IPS-15b (cell line): Measurements from ENCODE around the gene FAM222A.

Source experiments
- H3K27me3 ChIP-seq: one replicate; pipeline ENCODE4 v1.6.1; 2013; ENCODE audit warnings: low read length; ENCODE audit not compliant: control insufficient read depth, insufficient read depth
- H3K36me3 ChIP-seq: one replicate; pipeline ENCODE4 v1.6.1; 2013; ENCODE audit warnings: low read length; ENCODE audit not compliant: control insufficient read depth, insufficient read depth
- H3K4me1 ChIP-seq: one replicate; pipeline ENCODE4 v1.6.1; 2013; ENCODE audit warnings: mild to moderate bottlenecking, low read length; ENCODE audit not compliant: control insufficient read depth, insufficient read depth
- H3K4me3 ChIP-seq: one replicate; pipeline ENCODE4 v1.5.1; 2013; ENCODE audit warnings: low read depth, low read length
- H3K9ac ChIP-seq: one replicate; pipeline ENCODE4 v1.6.1; 2013; ENCODE audit warnings: low read depth, mild to moderate bottlenecking, low read length
- H3K9me3 ChIP-seq: one replicate; pipeline ENCODE4 v1.6.1; 2013; ENCODE audit warnings: mild to moderate bottlenecking, low read length; ENCODE audit not compliant: control insufficient read depth, insufficient read depth

Gene FAM222A

DNA sequence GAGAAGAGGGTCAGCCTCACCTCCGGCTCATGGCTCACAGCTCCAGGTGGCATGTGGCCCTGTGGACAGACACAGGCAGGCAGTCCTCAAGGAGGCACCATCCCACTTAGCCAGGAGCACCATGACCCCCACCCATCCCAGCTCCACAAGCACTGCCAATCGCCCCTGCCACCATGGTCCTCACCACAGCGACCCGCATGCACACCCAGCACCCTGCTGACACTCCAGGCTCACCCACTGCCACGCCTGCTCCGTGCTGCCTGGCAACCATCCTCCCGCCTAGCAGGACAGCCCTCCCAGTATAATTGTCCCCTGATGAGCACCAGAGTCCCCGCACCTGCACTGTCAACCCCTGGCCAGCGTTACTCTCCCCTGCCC is 68.7 kb downstream of the FAM222A start:
- no peak overlapping the region for H3K9ac ChIP-seq
- H3K27me3 ChIP-seq: no peaks in the 10 kb centered on the region
- no peaks in the 10 kb centered on the region for H3K36me3 ChIP-seq
- H3K9me3 ChIP-seq: no peaks in the 10 kb centered on the region
- H3K4me3 ChIP-seq: no peak overlapping the region
- H3K4me1 ChIP-seq: no peaks in the 10 kb centered on the region

DNA sequence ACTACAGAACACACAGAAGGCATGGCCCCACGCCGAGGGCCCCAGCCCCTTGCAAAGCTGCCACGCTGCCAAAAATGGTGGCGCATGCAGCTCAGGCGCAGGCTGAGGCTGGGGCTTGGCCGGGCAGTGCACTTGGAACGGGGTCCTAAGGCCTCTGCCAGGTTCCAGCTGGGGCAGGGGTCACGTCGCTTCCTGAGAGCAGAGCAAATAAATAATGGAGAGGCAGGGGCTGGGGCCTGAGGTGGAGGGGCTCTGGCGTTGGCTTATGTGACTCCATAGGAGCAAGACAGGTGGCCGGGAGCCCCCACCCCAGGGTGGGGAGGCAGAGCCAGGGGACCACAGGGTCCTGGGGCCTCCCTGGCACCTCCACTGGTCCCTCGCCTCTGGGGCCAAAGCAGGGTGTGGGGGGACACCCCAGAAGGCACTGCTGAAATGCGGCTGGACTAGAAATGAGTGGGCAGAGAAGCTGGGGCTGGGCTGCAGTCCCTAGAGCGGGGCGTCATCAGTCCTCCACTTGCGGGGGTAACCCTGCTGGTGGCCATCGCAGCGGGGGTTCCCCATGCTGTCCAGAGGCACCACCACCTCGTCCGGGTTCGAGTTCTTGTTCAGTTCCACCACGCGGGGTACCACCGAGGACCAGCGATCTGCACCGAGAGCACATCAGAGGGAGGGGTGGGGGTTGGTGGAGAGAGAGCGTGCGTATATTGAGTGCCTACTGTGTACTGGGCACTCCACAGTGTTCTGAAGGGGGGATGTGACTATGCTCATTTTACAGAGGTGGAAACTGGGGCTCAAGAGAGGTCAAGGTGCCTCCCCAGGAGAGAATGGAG is 69.7 kb downstream of the FAM222A start:
- no peaks in the 10 kb centered on the region for H3K36me3 ChIP-seq

DNA sequence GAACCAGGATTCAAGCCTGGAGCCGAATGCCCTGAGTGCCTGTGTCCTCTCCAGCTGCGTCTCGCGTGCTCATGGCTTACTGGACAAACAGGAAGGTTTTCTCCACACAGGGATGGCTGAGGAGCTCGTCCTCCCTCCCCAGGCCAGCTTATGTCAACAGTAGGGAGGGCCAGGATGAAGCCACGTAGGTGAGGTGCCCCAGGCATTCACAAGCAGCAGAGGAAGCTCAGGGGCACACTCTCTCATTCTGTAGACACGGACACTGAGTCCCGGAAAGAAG is 70.3 kb downstream of the FAM222A start:
- no peaks in the 10 kb centered on the region for H3K36me3 ChIP-seq
- H3K9ac ChIP-seq: no peak overlapping the region
- H3K4me1 ChIP-seq: no peaks in the 10 kb centered on the region
- H3K9me3 ChIP-seq: no peaks in the 10 kb centered on the region
- H3K4me3 ChIP-seq: no peak overlapping the region
- no peaks in the 10 kb centered on the region for H3K27me3 ChIP-seq

More for the DNA sequence above, 69.7 kb downstream of the FAM222A start:
- Histone ChIP-seq H3K4me3 (no peak overlapping the region), H3K9ac (no peak overlapping the region), H3K4me1 (no peaks in the 10 kb centered on the region), H3K9me3 (no peaks in the 10 kb centered on the region), H3K27me3 (no peaks in the 10 kb centered on the region)

DNA sequence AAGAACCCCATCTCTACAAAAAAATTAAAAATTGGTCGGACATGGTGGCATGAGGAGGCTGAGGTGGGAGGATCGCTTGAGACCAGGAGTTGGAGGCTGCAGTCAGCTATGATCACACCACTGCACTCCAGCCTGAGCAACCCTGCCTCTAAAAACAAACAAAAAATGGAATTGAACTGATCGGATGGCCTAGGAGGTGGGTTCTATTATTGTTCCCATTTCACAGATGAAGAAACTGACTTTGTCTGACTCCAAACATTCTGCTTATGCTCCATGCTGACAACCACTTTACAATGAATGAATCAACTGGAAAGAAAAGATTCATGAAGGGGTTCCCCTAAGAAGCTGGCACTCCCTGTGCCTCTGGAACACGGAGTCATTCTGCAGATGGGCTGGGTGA is 72.2 kb downstream of the FAM222A start:
- Histone ChIP-seq H3K4me3 (no peak overlapping the region), H3K9ac (no peak overlapping the region), H3K9me3 (no peaks in the 10 kb centered on the region), H3K36me3 (no peaks in the 10 kb centered on the region), H3K4me1 (no peaks in the 10 kb centered on the region), H3K27me3 (no peaks in the 10 kb centered on the region)

DNA sequence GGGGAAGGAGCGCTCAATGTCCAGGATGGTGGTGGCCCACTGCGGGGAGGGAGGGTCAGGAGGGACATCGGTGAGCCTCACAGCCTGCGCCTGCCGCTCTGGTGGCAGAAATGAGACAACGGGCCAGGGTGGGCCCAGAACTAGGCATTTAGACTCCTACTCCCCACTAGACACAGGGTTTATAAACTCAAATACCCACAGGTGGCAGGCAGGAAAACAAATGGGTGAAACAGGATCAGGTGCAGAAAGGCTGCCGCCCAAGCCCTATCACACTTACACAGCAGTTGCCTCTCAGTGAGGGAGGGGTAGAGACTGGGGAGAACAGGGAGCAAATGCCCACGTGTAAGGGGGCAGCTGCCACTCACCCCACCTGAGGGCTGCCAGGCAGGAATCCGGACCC is 73.2 kb downstream of the FAM222A start:
- no peak overlapping the region for H3K4me3 ChIP-seq
- no peaks in the 10 kb centered on the region for H3K9me3 ChIP-seq
- H3K4me1 ChIP-seq: no peaks in the 10 kb centered on the region
- no peaks in the 10 kb centered on the region for H3K36me3 ChIP-seq
- H3K9ac ChIP-seq: no peak overlapping the region
- H3K27me3 ChIP-seq: no peaks in the 10 kb centered on the region

DNA sequence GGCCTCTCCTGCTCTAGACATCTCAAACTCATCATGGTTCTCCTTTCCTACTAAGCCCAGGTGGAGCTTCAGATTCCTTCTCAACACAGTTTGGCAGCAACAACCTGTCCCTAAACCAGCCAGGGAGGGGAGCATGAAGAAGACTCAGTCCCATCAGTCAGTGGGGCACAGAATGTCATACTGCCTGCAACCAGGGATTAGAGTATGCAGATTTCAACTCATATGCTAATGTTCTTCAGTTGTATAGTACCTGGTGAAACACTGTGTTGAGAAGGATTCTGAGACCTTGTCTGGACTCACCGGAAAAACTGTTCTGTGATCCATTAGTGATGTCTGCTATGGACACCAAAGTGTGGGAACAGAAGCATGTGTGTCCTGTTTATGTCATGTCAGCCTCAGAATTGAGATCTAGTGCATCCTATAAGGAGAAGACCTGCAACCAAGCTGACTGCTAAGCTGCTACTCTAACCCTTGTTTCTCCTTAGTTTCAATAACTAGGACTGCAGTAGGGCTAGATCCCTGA is 76.0 kb downstream of the FAM222A start:
- Histone ChIP-seq H3K9ac (no peak overlapping the region), H3K4me1 (no peaks in the 10 kb centered on the region), H3K27me3 (no peaks in the 10 kb centered on the region), H3K36me3 (no peaks in the 10 kb centered on the region), H3K9me3 (no peaks in the 10 kb centered on the region), H3K4me3 (no peak overlapping the region)

DNA sequence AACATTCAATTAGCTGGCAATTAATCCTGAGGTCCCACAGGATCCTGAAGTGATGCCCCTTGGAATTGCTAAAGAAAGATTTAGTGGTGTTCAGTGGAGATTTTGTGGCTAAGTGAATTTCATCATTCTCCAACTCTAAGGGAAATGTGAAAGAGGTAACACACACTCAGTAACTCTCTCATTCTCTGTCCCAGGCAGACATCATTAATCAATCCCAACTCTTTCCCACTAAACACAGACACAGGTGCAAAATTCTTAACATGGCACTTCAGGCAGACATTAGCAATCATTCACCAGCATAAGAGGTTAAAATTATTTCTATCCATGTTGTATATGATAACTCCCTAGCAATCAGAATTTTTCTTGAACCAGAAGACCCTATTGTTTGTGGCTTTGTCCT is 79.4 kb downstream of the FAM222A start:
- H3K36me3 ChIP-seq: no peaks in the 10 kb centered on the region
- no peaks in the 10 kb centered on the region for H3K27me3 ChIP-seq
- H3K9ac ChIP-seq: no peak overlapping the region
- H3K4me3 ChIP-seq: no peak overlapping the region
- H3K4me1 ChIP-seq: no peaks in the 10 kb centered on the region
- H3K9me3 ChIP-seq: no peaks in the 10 kb centered on the region

DNA sequence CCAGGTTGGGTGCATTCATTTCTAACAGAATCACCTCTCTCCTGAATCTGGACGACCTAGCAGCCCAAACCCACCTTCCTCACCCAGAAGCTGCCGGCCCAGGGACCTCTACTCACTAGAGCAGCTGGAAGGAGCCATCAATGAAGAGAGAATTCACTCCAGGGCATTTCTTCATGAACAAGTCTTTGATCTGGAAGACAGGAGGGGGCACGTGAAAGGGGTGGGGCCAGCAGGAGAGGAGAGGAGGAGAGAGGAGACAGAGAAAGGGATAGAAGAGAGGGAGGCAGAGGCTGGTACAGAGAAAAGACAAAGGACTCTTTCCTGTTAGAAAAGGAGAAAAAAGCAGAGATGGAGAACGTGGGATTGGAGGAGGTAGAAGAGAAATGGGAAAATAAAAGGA is 79.8 kb downstream of the FAM222A start:
- no peak overlapping the region for H3K4me3 ChIP-seq
- H3K9me3 ChIP-seq: no peaks in the 10 kb centered on the region
- H3K9ac ChIP-seq: no peak overlapping the region
- H3K4me1 ChIP-seq: no peaks in the 10 kb centered on the region
- H3K27me3 ChIP-seq: no peaks in the 10 kb centered on the region
- H3K36me3 ChIP-seq: no peaks in the 10 kb centered on the region

DNA sequence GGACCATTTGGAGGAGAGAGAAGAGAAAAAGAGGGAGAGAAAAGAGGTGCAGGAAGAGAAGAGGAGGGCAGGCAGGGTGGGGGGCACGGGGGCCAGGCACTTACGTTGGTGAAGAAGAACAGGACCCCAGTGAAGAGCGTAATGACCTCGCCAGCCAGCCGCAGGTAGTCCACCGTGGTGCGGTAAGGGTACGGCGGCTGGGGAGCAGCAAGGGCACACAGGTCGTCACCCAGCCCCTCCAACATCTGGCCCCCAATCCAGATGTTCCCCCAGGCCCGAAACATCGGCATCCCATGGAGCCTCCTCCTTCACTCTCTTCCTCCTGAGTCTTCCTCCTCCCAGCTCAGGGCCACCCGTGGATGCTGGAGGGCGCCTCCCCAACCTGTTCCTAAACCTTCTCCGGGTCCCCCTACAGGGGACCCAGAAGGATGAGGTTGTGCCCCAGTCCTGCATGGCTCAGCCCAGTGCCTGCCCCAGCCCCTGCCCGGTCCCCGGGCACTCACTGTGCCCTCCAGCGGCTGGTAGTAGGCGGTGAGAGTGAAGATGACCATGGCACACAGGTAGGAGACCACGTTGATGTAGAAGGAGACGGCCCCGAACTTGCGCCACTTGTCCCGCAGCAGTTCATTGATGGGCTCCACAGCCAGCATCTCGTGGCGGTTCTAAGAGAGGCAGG is 80.3 kb downstream of the FAM222A start:
- Histone ChIP-seq H3K9ac (no peak overlapping the region), H3K9me3 (no peaks in the 10 kb centered on the region), H3K27me3 (no peaks in the 10 kb centered on the region)

DNA sequence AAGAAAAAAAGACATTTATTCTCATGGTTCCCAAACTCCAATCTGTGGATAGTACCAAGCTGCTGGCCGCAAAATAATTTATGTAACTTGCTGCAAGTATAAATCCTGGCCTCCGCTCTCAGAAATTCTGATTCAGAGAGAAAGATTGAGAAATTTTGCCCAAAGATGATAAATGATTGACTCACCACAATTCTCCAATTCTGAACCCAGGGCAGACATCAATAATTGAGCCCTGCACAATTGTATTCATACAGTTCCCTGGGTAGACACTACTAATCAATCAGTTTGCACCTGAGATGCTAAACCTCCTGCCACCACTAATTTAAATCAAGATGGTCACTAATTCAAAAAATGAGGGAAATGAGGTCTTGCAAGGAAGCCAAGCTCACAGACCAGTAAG is 81.4 kb downstream of the FAM222A start:
- Histone ChIP-seq H3K27me3 (no peaks in the 10 kb centered on the region), H3K4me1 (no peaks in the 10 kb centered on the region), H3K9me3 (no peaks in the 10 kb centered on the region), H3K4me3 (no peak overlapping the region), H3K9ac (no peak overlapping the region), H3K36me3 (no peaks in the 10 kb centered on the region)

More for the DNA sequence above, 80.3 kb downstream of the FAM222A start:
- H3K4me3 ChIP-seq: no peak overlapping the region
- no peaks in the 10 kb centered on the region for H3K4me1 ChIP-seq
- H3K36me3 ChIP-seq: no peaks in the 10 kb centered on the region

DNA sequence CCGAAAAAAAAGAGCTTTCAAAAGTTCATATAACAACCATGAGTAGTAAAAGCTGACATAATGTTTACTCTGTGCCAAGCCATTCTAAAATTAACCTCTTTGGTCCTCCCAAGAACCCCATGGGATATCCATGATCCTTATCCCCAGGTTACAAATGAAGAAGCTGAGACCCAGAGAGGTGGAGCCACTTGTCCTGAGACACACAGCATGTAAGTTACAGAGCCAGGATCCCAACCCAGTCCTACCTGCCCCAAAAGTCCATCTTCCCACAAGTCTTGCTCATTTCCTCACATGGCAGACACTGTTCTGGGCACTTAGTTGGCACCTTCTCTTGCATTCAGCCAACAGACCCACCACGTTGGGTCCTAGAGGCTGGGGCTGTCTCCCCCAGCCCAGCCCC is 82.4 kb downstream of the FAM222A start:
- Histone ChIP-seq H3K4me1 (no peaks in the 10 kb centered on the region), H3K9me3 (no peaks in the 10 kb centered on the region), H3K36me3 (no peaks in the 10 kb centered on the region), H3K27me3 (no peaks in the 10 kb centered on the region), H3K9ac (no peak overlapping the region), H3K4me3 (no peak overlapping the region)
